ENCODE measurements around the gene RMND5B.
"Not testable (repeated sequence)": the region's sequence is repeated elsewhere in the genome, so short reads cannot be mapped to it uniquely, and the experiment has no call there.

Gene RMND5B

GRCh38 chr5:178123966-178124925, 6.6 kb upstream of the RMND5B start:
- no peak for DNase-seq (ENCODE audit: extremely low read depth, insufficient read length)
- no peak for TF ChIP-seq CTCF (IDR thresholded peaks at IDR 0.05; ENCODE audit: insufficient read depth, low read length, poor library complexity, severe bottlenecking)
- Histone ChIP-seq H3K27me3 (replicated peaks; ENCODE audit: control insufficient read depth, insufficient read depth, low read length) (no peaks in the 10 kb centered on the region), H3K4me3 (replicated peaks; ENCODE audit: low read depth, low read length) (no peak overlapping the region), H3K36me3 (ENCODE audit: control insufficient read depth, insufficient read depth, low read length) (peaks cover 5% of the 10 kb centered on the region)

- TF ChIP-seq CTCF (IDR thresholded peaks at IDR 0.05; ENCODE audit: insufficient read depth, low read length, poor library complexity, severe bottlenecking): no peak
- Histone ChIP-seq H3K27me3 (replicated peaks; ENCODE audit: control insufficient read depth, insufficient read depth, low read length) (no peaks in the 10 kb centered on the region), H3K36me3 (ENCODE audit: control insufficient read depth, insufficient read depth, low read length) (peaks cover 5% of the 10 kb centered on the region), H3K4me3 (replicated peaks; ENCODE audit: low read depth, low read length) (no peak overlapping the region)
- DNase-seq (ENCODE audit: extremely low read depth, insufficient read length): no peak
Observed at GRCh38 chr5:178125253-178125906, 5.4 kb upstream of the RMND5B start.

- TF ChIP-seq CTCF (IDR thresholded peaks at IDR 0.05; ENCODE audit: insufficient read depth, low read length, poor library complexity, severe bottlenecking): no peak
- Histone ChIP-seq H3K27me3 (replicated peaks; ENCODE audit: control insufficient read depth, insufficient read depth, low read length) (no peaks in the 10 kb centered on the region), H3K4me3 (replicated peaks; ENCODE audit: low read depth, low read length) (no peak overlapping the region), H3K36me3 (ENCODE audit: control insufficient read depth, insufficient read depth, low read length) (peaks cover 3% of the 10 kb centered on the region)
- no peak for DNase-seq (ENCODE audit: extremely low read depth, insufficient read length)
Observed at GRCh38 chr5:178126556-178126955, 4.3 kb upstream of the RMND5B start.

- not testable (repeated sequence) for H3K36me3 ChIP-seq (ENCODE audit: control insufficient read depth, insufficient read depth, low read length); H3K4me3 ChIP-seq (replicated peaks; ENCODE audit: low read depth, low read length); DNase-seq (ENCODE audit: extremely low read depth, insufficient read length); H3K27me3 ChIP-seq (replicated peaks; ENCODE audit: control insufficient read depth, insufficient read depth, low read length)
Observed at GRCh38 chr5:178127300-178128009, 3.4 kb upstream of the RMND5B start.

GRCh38 chr5:178129296-178129695, 1.5 kb upstream of the RMND5B start:
- no peaks in the 10 kb centered on the region for H3K27me3 ChIP-seq (replicated peaks; ENCODE audit: control insufficient read depth, insufficient read depth, low read length)
- no peak overlapping the region for H3K4me3 ChIP-seq (replicated peaks; ENCODE audit: low read depth, low read length)
- DNase-seq (ENCODE audit: extremely low read depth, insufficient read length): no peak
- no peak for TF ChIP-seq CTCF (IDR thresholded peaks at IDR 0.05; ENCODE audit: insufficient read depth, low read length, poor library complexity, severe bottlenecking)
- no peaks in the 10 kb centered on the region for H3K36me3 ChIP-seq (ENCODE audit: control insufficient read depth, insufficient read depth, low read length)

GRCh38 chr5:178130234-178130575, 609 bp upstream of the RMND5B start:
- peak overlapping the region; percentile 83 for H3K4me3 ChIP-seq (replicated peaks; ENCODE audit: low read depth, low read length)
- not testable (repeated sequence) for H3K27me3 ChIP-seq (replicated peaks; ENCODE audit: control insufficient read depth, insufficient read depth, low read length); H3K36me3 ChIP-seq (ENCODE audit: control insufficient read depth, insufficient read depth, low read length); DNase-seq (ENCODE audit: extremely low read depth, insufficient read length)

Data from GM06990 (cell line).